RWPE2 (cell line): ENCODE measurements around the gene COLEC11.

Source experiments
- ATAC-seq: fragments of 200-7000 bp; cut with Tn5 transposase; 3 replicates; pipeline ENCODE4 v1.9.1; 2021; ENCODE audit warnings: low read depth
- DNase-seq: peaks from one replicate; pipeline ENCODE4 v3.0.0-alpha.2; 2020; ENCODE audit warnings: low spot score
- H3K27ac ChIP-seq: fragments of 450-650 bp; 2 replicates; pipeline ENCODE4 v1.5.1; 2017; ENCODE audit warnings: mild to moderate bottlenecking; ENCODE audit not compliant: poor library complexity, severe bottlenecking
- H3K27me3 ChIP-seq: fragments of 250-450 bp; sonication (Bioruptor Pico); 2 replicates; pipeline ENCODE4 v1.5.1; 2021; ENCODE audit warnings: mild to moderate bottlenecking, moderate library complexity; ENCODE audit not compliant: insufficient read depth, poor library complexity, severe bottlenecking
- H3K36me3 ChIP-seq: fragments of 250-450 bp; sonication (Bioruptor Pico); 2 replicates; pipeline ENCODE4 v1.5.1; 2020; ENCODE audit warnings: low read depth, mild to moderate bottlenecking, moderate library complexity
- H3K4me1 ChIP-seq: fragments of 250-450 bp; sonication (Bioruptor Pico); 2 replicates; pipeline ENCODE4 v1.5.1; 2021; ENCODE audit warnings: mild to moderate bottlenecking, moderate library complexity; ENCODE audit not compliant: insufficient read depth, poor library complexity, severe bottlenecking
- H3K4me3 ChIP-seq: fragments of 250-450 bp; sonication (Bioruptor Pico); 2 replicates; pipeline ENCODE4 v1.5.1; 2021; ENCODE audit warnings: mild to moderate bottlenecking, moderate library complexity; ENCODE audit not compliant: severe bottlenecking
- H3K9me3 ChIP-seq: fragments of 250-450 bp; sonication (Bioruptor Pico); 2 replicates; pipeline ENCODE4 v1.5.1; 2021; ENCODE audit warnings: mild to moderate bottlenecking, moderate library complexity; ENCODE audit not compliant: severe bottlenecking
- CTCF ChIP-seq: fragments of 450-650 bp; IDR thresholded peaks from one replicate; pipeline ENCODE4 v1.5.1; 2017; ENCODE audit warnings: mild to moderate bottlenecking, moderate library complexity; ENCODE audit not compliant: poor library complexity, severe bottlenecking

COLEC11 gene

GRCh38 chr2:3587021-3587420, 7.9 kb upstream of the COLEC11 start:
- ATAC-seq (no peak), DNase-seq (no peak)
- TF ChIP-seq CTCF: no peak
- H3K9me3 ChIP-seq: no peaks in the 10 kb centered on the region
- H3K4me1 ChIP-seq: no peaks in the 10 kb centered on the region
- peaks cover 13% of the 10 kb centered on the region for H3K36me3 ChIP-seq
- H3K27ac ChIP-seq: no peak overlapping the region
- no peak overlapping the region for H3K4me3 ChIP-seq
- no peaks in the 10 kb centered on the region for H3K27me3 ChIP-seq

- TF ChIP-seq CTCF: no peak
These were observed 7.5 kb upstream of the COLEC11 start for GRCh38 chr2:3587432-3587831.

GRCh38 chr2:3588084-3588483, 6.8 kb upstream of the COLEC11 start:
- Histone ChIP-seq H3K27me3 (no peaks in the 10 kb centered on the region), H3K27ac (no peak overlapping the region), H3K4me3 (no peak overlapping the region), H3K36me3 (peaks cover 11% of the 10 kb centered on the region), H3K4me1 (no peaks in the 10 kb centered on the region), H3K9me3 (no peaks in the 10 kb centered on the region)
- TF ChIP-seq CTCF: no peak
- no peak for ATAC-seq
- no peak for DNase-seq

More at GRCh38 chr2:3587432-3587831, 7.5 kb upstream of the COLEC11 start:
- Histone ChIP-seq H3K4me3 (no peak overlapping the region), H3K27me3 (no peaks in the 10 kb centered on the region), H3K27ac (no peak overlapping the region), H3K4me1 (no peaks in the 10 kb centered on the region), H3K9me3 (no peaks in the 10 kb centered on the region), H3K36me3 (peaks cover 11% of the 10 kb centered on the region)
- ATAC-seq: no peak
- no peak for DNase-seq

- H3K36me3 ChIP-seq: peaks cover 2% of the 10 kb centered on the region; the same call in 1 of the 2 replicates
- no peak overlapping the region for H3K4me3 ChIP-seq
- no peak overlapping the region for H3K27ac ChIP-seq
- no peaks in the 10 kb centered on the region for H3K4me1 ChIP-seq
- H3K9me3 ChIP-seq: no peaks in the 10 kb centered on the region
- TF ChIP-seq CTCF: no peak
- no peak for DNase-seq
- no peak for ATAC-seq
- H3K27me3 ChIP-seq: no peaks in the 10 kb centered on the region
These were observed 5.8 kb upstream of the COLEC11 start for GRCh38 chr2:3589086-3589485.

- DNase-seq (no peak), ATAC-seq (no peak)
- TF ChIP-seq CTCF: no peak
- Histone ChIP-seq H3K4me3 (no peak overlapping the region), H3K27me3 (no peaks in the 10 kb centered on the region), H3K4me1 (no peaks in the 10 kb centered on the region), H3K36me3 (no peaks in the 10 kb centered on the region), H3K9me3 (no peaks in the 10 kb centered on the region), H3K27ac (no peak overlapping the region)
These were observed 492 bp downstream of the COLEC11 start for GRCh38 chr2:3595404-3595803.
